GM18508 (cell line): ENCODE measurements around the gene CHRNA4.
"Not testable (repeated sequence)": the region's sequence is repeated elsewhere in the genome, so short reads cannot be mapped to it uniquely, and the experiment has no call there.

Experiments
- ATAC-seq: cut with Tn5 transposase; IDR thresholded peaks from one replicate; pipeline ENCODE4 v1.9.1; 2021; ENCODE audit warnings: moderate number of reproducible peaks; ENCODE audit not compliant: insufficient read depth, unreplicated experiment

Gene CHRNA4

GRCh38 chr20:63379872-63380271 is 18.7 kb upstream of the CHRNA4 start:
- not testable (repeated sequence) for ATAC-seq

GRCh38 chr20:63379296-63379695 is 18.1 kb upstream of the CHRNA4 start:
- no peak for ATAC-seq

- no peak for ATAC-seq
These were observed 17.5 kb upstream of the CHRNA4 start for GRCh38 chr20:63378626-63379025.

- ATAC-seq = no peak
These were observed 16.8 kb upstream of the CHRNA4 start for GRCh38 chr20:63377951-63378381.

GRCh38 chr20:63377256-63377941 is 16.2 kb upstream of the CHRNA4 start:
- ATAC-seq = no peak

GRCh38 chr20:63376283-63377250 is 15.4 kb upstream of the CHRNA4 start:
- ATAC-seq = no peak

- ATAC-seq = no peak
These were observed 14.3 kb upstream of the CHRNA4 start for GRCh38 chr20:63375438-63375837.

GRCh38 chr20:63374504-63374903 is 13.4 kb upstream of the CHRNA4 start:
- no peak for ATAC-seq

- no peak for ATAC-seq
These were observed 12.8 kb upstream of the CHRNA4 start for GRCh38 chr20:63373996-63374395.

- ATAC-seq = no peak
These were observed 12.1 kb upstream of the CHRNA4 start for GRCh38 chr20:63372971-63373885.

GRCh38 chr20:63371291-63371865 is 10.2 kb upstream of the CHRNA4 start:
- ATAC-seq = no peak

- no peak for ATAC-seq
These were observed 9.6 kb upstream of the CHRNA4 start for GRCh38 chr20:63370618-63371187.

GRCh38 chr20:63369724-63370617 is 8.8 kb upstream of the CHRNA4 start:
- no peak for ATAC-seq

- ATAC-seq = no peak
These were observed 7.9 kb upstream of the CHRNA4 start for GRCh38 chr20:63369024-63369530.

- no peak for ATAC-seq
These were observed 7.0 kb upstream of the CHRNA4 start for GRCh38 chr20:63368151-63368550.

- ATAC-seq = no peak
These were observed 6.4 kb upstream of the CHRNA4 start for GRCh38 chr20:63367446-63368055.

- no peak for ATAC-seq
These were observed 5.5 kb upstream of the CHRNA4 start for GRCh38 chr20:63366390-63367365.
